Activated naive CD4-positive, alpha-beta T cell treated with anti-CD3 and anti-CD28 coated beads for 36 hours (primary cell): ENCODE measurements around the gene RPUSD4. TPM values are rescaled to one million over a fixed set of nuclear protein-coding genes. Genes with fewer than 3 reads are reported as not detected.
"Not testable (repeated sequence)": the region's sequence is repeated elsewhere in the genome, so short reads cannot be mapped to it uniquely, and the experiment has no call there.

Experiments
- CTCF ChIA-PET: fragments of 350-600 bp; sonication (Branson Sonifier 250); formaldehyde crosslinking; loops from one replicate; lab custom pipeline; 2021; ENCODE audit warnings: antibody characterized with exemption; lab: Charles Lee
- DNase-seq: peaks from one replicate; pipeline ENCODE4 v3.0.0-alpha.2; 2020
- H3K27ac Mint-ChIP-seq: one replicate; pipeline ENCODE4 v1.8.0; 2021; ENCODE audit warnings: mild to moderate bottlenecking, mixed read lengths
- H3K27me3 Mint-ChIP-seq: one replicate; pipeline ENCODE4 v1.8.0; 2021; ENCODE audit warnings: low read depth, mixed read lengths
- H3K36me3 Mint-ChIP-seq: one replicate; pipeline ENCODE4 v1.8.0; 2021; ENCODE audit warnings: low read depth, mixed read lengths
- H3K4me1 Mint-ChIP-seq: one replicate; pipeline ENCODE4 v1.8.0; 2021; ENCODE audit warnings: low read depth, mixed read lengths
- H3K4me3 Mint-ChIP-seq: one replicate; pipeline ENCODE4 v1.8.0; 2021; ENCODE audit warnings: mild to moderate bottlenecking, moderate library complexity, mixed read lengths
- H3K9me3 Mint-ChIP-seq: one replicate; pipeline ENCODE4 v1.8.0; 2021; ENCODE audit warnings: mixed read lengths
- intact Hi-C: fragments of 100-400 bp; cut with micrococcal nuclease; formaldehyde crosslinking; loops from one replicate; pipeline ENCODE4 v1.15.1; 2023
- total RNA-seq, 2 experiments: library from RNA; stranded (reverse); gene quantifications; one replicate each; pipeline ENCODE4 v1.2.3, GENCODE V29; 2021

RPUSD4 gene, protein sequence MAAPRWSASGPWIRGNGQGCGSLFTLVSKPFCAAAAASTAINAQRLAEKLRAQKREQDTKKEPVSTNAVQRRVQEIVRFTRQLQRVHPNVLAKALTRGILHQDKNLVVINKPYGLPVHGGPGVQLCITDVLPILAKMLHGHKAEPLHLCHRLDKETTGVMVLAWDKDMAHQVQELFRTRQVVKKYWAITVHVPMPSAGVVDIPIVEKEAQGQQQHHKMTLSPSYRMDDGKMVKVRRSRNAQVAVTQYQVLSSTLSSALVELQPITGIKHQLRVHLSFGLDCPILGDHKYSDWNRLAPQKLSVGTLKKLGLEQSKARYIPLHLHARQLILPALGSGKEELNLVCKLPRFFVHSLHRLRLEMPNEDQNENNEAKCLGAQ
- 10 to 100 TPM; 33.0 to 34.7 TPM for total RNA-seq

DNA sequence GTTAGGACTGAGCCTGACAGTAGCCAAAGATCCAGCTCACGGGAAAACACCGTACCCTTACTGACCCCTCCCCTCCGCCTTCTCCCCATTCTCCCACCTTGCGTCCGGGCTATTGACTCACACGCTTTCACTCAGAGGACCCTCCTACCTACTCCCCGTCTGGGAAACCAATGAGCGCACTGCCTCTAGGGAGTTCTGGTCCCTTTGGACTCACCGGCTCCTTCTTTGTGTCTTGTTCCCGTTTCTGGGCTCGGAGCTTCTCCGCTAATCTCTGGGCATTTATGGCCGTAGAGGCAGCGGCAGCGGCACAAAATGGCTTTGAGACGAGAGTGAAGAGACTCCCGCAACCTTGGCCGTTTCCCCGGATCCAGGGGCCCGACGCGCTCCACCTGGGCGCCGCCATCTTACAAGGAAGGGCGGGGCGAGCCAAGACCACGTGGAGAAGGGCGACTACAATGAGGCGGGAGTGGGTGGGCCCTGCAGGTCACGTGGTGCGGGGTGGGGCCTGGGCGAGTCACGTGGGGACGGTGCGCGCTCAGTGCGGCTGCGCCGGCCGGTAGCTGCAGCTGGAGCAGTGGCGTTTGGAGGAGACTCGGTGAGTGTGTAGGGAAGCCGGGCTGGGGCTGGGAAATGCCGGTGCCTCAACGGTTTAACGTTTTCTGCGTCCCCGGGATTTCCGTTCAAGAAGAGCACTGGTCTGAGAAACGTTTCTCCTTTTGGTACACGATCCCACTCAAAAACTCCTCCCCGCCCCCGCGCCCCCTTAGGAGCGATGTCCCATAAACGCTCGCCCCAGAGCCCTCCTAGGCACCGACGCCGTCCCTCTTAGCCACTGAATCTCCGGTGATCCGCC, at the start of gene RPUSD4, which contains the start of gene FAM118B:
TSS of gene RPUSD4 (minus strand) at position 415 of the 853 bp plus-strand sequence. CDS start at position 403, 12 bp downstream.
TSS of gene FAM118B (plus strand) at position 547 of the 853 bp plus-strand sequence. CDS start 23,220 bp downstream, outside the sequence.
- peaks cover 32% of the 10 kb centered on the region for H3K4me1 Mint-ChIP-seq
- DNase-seq: peak; percentile 99
- no peaks in the 10 kb centered on the region for H3K9me3 Mint-ChIP-seq
- no peaks in the 10 kb centered on the region for H3K27me3 Mint-ChIP-seq
- CTCF ChIA-PET: interaction anchor here (0.6 to 0.8 kb wide), 3 partner anchors 13 to 18 kb away, joined by 3 read pairs; no protein-coding TSS in a partner anchor
- intact Hi-C loops: loop anchor here (1.0 to 10.0 kb wide), 11 partner anchors 58 to 619 kb away; partner anchors contain the start of genes CHEK1, DCPS, FOXRED1 and HYLS1
- peaks cover 8% of the 10 kb centered on the region for H3K36me3 Mint-ChIP-seq
- H3K4me3 Mint-ChIP-seq: peak within 1 kb of the TSS; percentile 94
- H3K27ac Mint-ChIP-seq: peak within 1 kb of the TSS; percentile 86

DNA sequence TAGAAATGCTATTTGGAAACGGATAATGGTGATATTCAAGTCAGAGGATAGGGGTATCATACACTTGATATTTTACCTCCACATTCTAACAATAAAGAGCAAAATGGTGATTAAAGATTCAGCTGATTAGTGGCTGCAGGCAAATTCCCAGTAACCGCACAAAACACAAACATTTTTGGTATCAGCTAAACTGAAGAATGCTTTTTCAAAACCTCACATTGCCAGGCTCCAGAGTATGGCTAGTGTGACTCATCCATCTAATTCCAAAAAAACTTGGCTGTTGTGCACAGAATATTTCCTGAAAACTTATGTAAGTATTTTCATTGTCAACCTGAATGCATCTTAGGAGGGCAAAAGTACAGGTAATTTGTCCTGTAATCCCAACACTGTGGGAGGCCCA, 46.3 kb upstream of the RPUSD4 start:
- H3K4me3 Mint-ChIP-seq: no peak overlapping the region
- CTCF ChIA-PET: no interaction called here
- no peak overlapping the region for H3K27ac Mint-ChIP-seq
- no peaks in the 10 kb centered on the region for H3K4me1 Mint-ChIP-seq
- intact Hi-C loops: no loop called here
- no peaks in the 10 kb centered on the region for H3K27me3 Mint-ChIP-seq
- no peaks in the 10 kb centered on the region for H3K9me3 Mint-ChIP-seq
- no peak for DNase-seq
- peaks cover 10% of the 10 kb centered on the region for H3K36me3 Mint-ChIP-seq

GRCh38 chr11:126257144-126257543, 45.7 kb upstream of the RPUSD4 start:
- H3K36me3 Mint-ChIP-seq: peaks cover 10% of the 10 kb centered on the region
- H3K9me3 Mint-ChIP-seq: no peaks in the 10 kb centered on the region
- H3K4me3 Mint-ChIP-seq: no peak overlapping the region
- DNase-seq: no peak
- H3K4me1 Mint-ChIP-seq: no peaks in the 10 kb centered on the region
- H3K27ac Mint-ChIP-seq: no peak overlapping the region
- H3K27me3 Mint-ChIP-seq: no peaks in the 10 kb centered on the region
- CTCF ChIA-PET: no interaction called here
- intact Hi-C loops: no loop called here

- no peaks in the 10 kb centered on the region for H3K4me1 Mint-ChIP-seq
- no peaks in the 10 kb centered on the region for H3K9me3 Mint-ChIP-seq
- peaks cover 8% of the 10 kb centered on the region for H3K36me3 Mint-ChIP-seq
- no peak for DNase-seq
- no peak overlapping the region for H3K27ac Mint-ChIP-seq
- no peak overlapping the region for H3K4me3 Mint-ChIP-seq
- H3K27me3 Mint-ChIP-seq: no peaks in the 10 kb centered on the region
- CTCF ChIA-PET: no interaction called here
- intact Hi-C loops: no loop called here
These were observed 44.8 kb upstream of the RPUSD4 start for GRCh38 chr11:126256216-126256615.

DNA sequence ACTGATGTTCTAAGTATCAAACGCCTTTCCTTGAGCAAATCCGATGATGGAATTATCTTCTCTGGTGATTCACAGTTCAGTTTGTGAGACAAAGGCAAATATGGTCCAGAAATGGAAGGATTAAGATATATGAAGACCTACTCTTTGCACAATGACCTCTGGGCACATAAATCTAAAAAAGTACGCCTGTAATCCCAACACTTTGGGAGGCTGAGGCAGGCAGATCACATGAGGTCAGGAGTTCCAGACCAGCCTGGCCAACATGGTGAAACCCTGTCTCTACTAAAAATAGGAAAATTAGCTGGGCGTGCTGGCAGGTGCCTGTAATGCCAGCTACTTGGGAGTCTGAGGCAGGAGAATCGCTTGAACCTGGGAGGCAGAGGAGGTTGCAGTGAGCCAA, 44.1 kb upstream of the RPUSD4 start:
- DNase-seq, CTCF ChIA-PET, H3K27ac Mint-ChIP-seq, H3K9me3 Mint-ChIP-seq, intact Hi-C loops, H3K36me3 Mint-ChIP-seq, H3K4me3 Mint-ChIP-seq, H3K4me1 Mint-ChIP-seq, H3K27me3 Mint-ChIP-seq: not testable (repeated sequence)

GRCh38 chr11:126254819-126255218, 43.4 kb upstream of the RPUSD4 start:
- DNase-seq: no peak
- H3K27me3 Mint-ChIP-seq: no peaks in the 10 kb centered on the region
- no peak overlapping the region for H3K4me3 Mint-ChIP-seq
- intact Hi-C loops: no loop called here
- H3K36me3 Mint-ChIP-seq: peaks cover 4% of the 10 kb centered on the region
- no peaks in the 10 kb centered on the region for H3K9me3 Mint-ChIP-seq
- H3K27ac Mint-ChIP-seq: no peak overlapping the region
- CTCF ChIA-PET: interaction anchor here (0.7 to 1.1 kb wide), 2 partner anchors 61 to 64 kb away, joined by 3 to 4 read pairs; no protein-coding TSS in a partner anchor
- H3K4me1 Mint-ChIP-seq: no peaks in the 10 kb centered on the region

GRCh38 chr11:126253265-126253664, 41.8 kb upstream of the RPUSD4 start:
- Mint-ChIP-seq H3K9me3 (no peaks in the 10 kb centered on the region), H3K27me3 (no peaks in the 10 kb centered on the region), H3K27ac (no peak overlapping the region), H3K4me1 (no peaks in the 10 kb centered on the region), H3K36me3 (peaks cover 7% of the 10 kb centered on the region), H3K4me3 (no peak overlapping the region)
- DNase-seq: no peak
- CTCF ChIA-PET: no interaction called here
- intact Hi-C loops: no loop called here

GRCh38 chr11:126246636-126247035, 35.2 kb upstream of the RPUSD4 start:
- H3K4me1 Mint-ChIP-seq: no peaks in the 10 kb centered on the region
- no peak for DNase-seq
- H3K36me3 Mint-ChIP-seq: peaks cover 11% of the 10 kb centered on the region
- CTCF ChIA-PET: no interaction called here
- H3K27me3 Mint-ChIP-seq: no peaks in the 10 kb centered on the region
- no peak overlapping the region for H3K27ac Mint-ChIP-seq
- intact Hi-C loops: no loop called here
- H3K9me3 Mint-ChIP-seq: no peaks in the 10 kb centered on the region
- H3K4me3 Mint-ChIP-seq: no peak overlapping the region

DNA sequence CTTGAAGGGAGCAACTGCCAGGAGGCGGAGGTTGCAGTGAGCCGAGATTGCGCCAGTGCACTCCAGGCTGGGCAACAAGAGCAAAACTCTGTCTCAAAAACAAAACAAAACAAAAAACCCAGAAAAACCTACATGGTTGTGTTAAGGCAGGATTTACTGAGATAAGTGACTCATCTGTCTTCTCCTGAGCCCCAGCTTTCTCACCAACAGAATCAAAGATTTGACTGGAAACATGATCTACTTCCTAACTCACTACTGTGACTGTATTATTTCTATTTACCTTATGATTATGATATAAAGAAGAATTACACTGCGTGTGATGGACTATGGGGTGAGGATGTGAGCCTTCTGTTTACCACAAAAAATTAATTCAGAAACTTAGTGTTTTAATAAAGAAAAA, 21.9 kb upstream of the RPUSD4 start:
- intact Hi-C loops: no loop called here
- DNase-seq: no peak
- Mint-ChIP-seq H3K36me3 (peaks cover 4% of the 10 kb centered on the region), H3K4me3 (no peak overlapping the region), H3K4me1 (no peaks in the 10 kb centered on the region), H3K27ac (no peak overlapping the region), H3K27me3 (no peaks in the 10 kb centered on the region), H3K9me3 (no peaks in the 10 kb centered on the region)
- CTCF ChIA-PET: no interaction called here

DNA sequence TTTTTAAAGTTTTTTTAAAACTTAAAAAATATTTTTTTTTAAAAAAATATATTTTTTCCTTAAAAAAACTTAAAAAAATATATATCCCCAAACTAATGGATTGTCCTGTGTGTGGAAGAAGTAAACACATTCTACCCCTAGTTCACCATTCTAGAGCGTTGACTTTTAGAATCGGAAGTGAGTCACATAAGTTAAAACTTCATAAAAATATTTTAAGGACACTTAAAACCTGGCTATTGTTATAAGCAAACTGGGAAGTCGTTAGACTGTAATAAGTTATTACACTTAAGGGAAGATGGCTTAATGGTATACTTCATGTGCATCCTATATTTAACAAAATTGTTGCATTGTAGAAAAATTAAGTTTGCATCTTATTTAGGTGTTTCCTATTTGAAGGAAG, 21.2 kb upstream of the RPUSD4 start:
- no peak overlapping the region for H3K4me3 Mint-ChIP-seq
- no peaks in the 10 kb centered on the region for H3K4me1 Mint-ChIP-seq
- no peak for DNase-seq
- CTCF ChIA-PET: no interaction called here
- no peaks in the 10 kb centered on the region for H3K9me3 Mint-ChIP-seq
- intact Hi-C loops: no loop called here
- H3K27me3 Mint-ChIP-seq: no peaks in the 10 kb centered on the region
- peaks cover 4% of the 10 kb centered on the region for H3K36me3 Mint-ChIP-seq
- no peak overlapping the region for H3K27ac Mint-ChIP-seq

DNA sequence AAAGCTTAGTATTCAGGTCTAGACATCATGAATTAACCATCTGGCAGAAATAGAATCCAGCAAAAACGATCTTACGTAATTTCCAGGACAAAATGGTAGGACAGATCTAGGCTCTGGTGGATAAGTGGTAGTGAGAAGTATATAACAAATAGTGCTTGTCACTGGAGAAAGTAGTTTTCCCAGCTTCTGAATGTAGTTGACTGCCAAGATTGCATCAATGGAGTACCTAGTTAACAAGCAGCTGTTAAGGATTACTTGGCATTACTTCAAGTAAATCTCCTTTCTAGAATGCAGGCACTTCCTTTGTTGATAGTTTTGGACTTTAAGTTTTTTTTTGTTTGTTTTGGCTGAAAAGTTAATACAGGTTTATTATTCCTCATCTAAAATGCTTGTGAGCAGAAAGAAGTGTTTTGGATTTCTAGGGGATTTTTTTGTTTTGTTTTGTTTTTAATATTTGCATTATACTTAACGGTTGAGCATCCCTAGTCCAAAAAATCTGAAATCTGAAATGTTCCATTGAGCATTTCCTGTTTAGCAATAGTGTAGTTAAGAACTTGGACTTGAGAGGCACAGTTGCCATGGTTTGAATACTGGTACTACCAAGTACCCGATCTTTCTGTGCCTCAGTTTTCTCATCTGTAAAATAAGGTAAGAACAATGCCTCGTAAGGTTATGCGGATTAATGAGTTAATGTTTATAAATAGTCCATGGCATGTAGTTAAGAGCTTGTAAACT, 20.4 kb upstream of the RPUSD4 start:
- H3K9me3 Mint-ChIP-seq: no peaks in the 10 kb centered on the region
- H3K4me3 Mint-ChIP-seq: no peak overlapping the region
- H3K36me3 Mint-ChIP-seq: peaks cover 4% of the 10 kb centered on the region
- H3K27me3 Mint-ChIP-seq: no peaks in the 10 kb centered on the region
- intact Hi-C loops: no loop called here
- DNase-seq: no peak
- no peaks in the 10 kb centered on the region for H3K4me1 Mint-ChIP-seq
- H3K27ac Mint-ChIP-seq: no peak overlapping the region
- CTCF ChIA-PET: no interaction called here
